H1 (cell line): ENCODE measurements around the gene MRPL22. TPM values are rescaled to one million over a fixed set of nuclear protein-coding genes. Genes with fewer than 3 reads are reported as not detected.

Source experiments
- CTCF ChIA-PET: fragments of 300-600 bp; sonication (Branson Sonifier 250); formaldehyde crosslinking; loops from one replicate; lab custom pipeline; 2021; ENCODE audit not compliant: partially characterized antibody; lab: Charles Lee
- POLR2A ChIA-PET: fragments of 300-600 bp; sonication (Branson Sonifier 250); formaldehyde crosslinking; loops from one replicate; lab custom pipeline; 2021; ENCODE audit warnings: inconsistent platforms; ENCODE audit not compliant: partially characterized antibody; lab: Charles Lee
- DNase-seq, 2 experiments: peaks; one replicate each; pipeline versions ENCODE4 v3.0.0 to v3.0.0-alpha.2; 2010 to 2022; ENCODE audit warnings: low spot score in 2 of 2, low read depth in 1 of 2, mixed read lengths in 1 of 2
- FAIRE-seq: peaks from 2 replicates; lab custom pipeline; 2011; peaks lifted over from hg19 to GRCh38; lab: Jason Lieb, UNC
- H2AFZ ChIP-seq: 2 replicates; pipeline ENCODE4 v1.8.1; 2012; ENCODE audit warnings: low read length, inconsistent platforms
- H2AK5ac ChIP-seq: 2 replicates; pipeline ENCODE4 v1.6.1; 2013; ENCODE audit warnings: low read depth, low read length
- H2BK120ac ChIP-seq: replicated peaks from 2 replicates; pipeline ENCODE3; 2013; ENCODE audit warnings: low read depth, low read length, inconsistent platforms
- H2BK12ac ChIP-seq: 2 replicates; pipeline ENCODE4 v1.6.1; 2013; ENCODE audit warnings: low read depth, low read length
- H2BK15ac ChIP-seq: 2 replicates; pipeline ENCODE4 v1.6.1; 2013; ENCODE audit warnings: low read length
- H2BK20ac ChIP-seq: 2 replicates; pipeline ENCODE4 v1.6.1; 2013; ENCODE audit warnings: low read length
- H2BK5ac ChIP-seq: 2 replicates; pipeline ENCODE4 v1.6.1; 2013; ENCODE audit warnings: low read depth, low read length
- H3K14ac ChIP-seq: 2 replicates; pipeline ENCODE4 v1.6.1; 2013; ENCODE audit warnings: inconsistent platforms; ENCODE audit not compliant: insufficient read length
- H3K18ac ChIP-seq: 2 replicates; pipeline ENCODE4 v1.6.1; 2013; ENCODE audit warnings: low read length; ENCODE audit errors: extremely low read depth
- H3K23ac ChIP-seq: 2 replicates; pipeline ENCODE4 v1.6.1; 2013; ENCODE audit warnings: inconsistent platforms; ENCODE audit not compliant: insufficient read length
- H3K23me2 ChIP-seq: 2 replicates; pipeline ENCODE4 v1.6.1; 2013; ENCODE audit warnings: low read depth, low read length
- H3K27ac ChIP-seq: 2 replicates; pipeline ENCODE4 v1.6.1; 2011; ENCODE audit warnings: low read depth, low read length, inconsistent platforms
- H3K27me3 ChIP-seq, 4 experiments: replicated peaks in 1 of 4; 1 replicate in 1 of 4; 2 replicates in 3 of 4; pipeline versions ENCODE4 v1.6.1 to v1.8.1; 2011 to 2013; ENCODE audit warnings: low read length in 3 of 4, mild to moderate bottlenecking in 3 of 4, inconsistent platforms in 2 of 4, mixed read lengths in 2 of 4, moderate library complexity in 1 of 4; ENCODE audit not compliant: control insufficient read depth in 3 of 4, insufficient read depth in 3 of 4; ENCODE audit errors: extremely low read depth in 1 of 4
- H3K36me3 ChIP-seq, 4 experiments: 2 replicates each; pipeline versions ENCODE4 v1.6.1 to v1.8.1; 2011 to 2013; ENCODE audit warnings: mild to moderate bottlenecking in 4 of 4, low read length in 3 of 4, moderate library complexity in 2 of 4, control low read depth in 1 of 4, inconsistent platforms in 1 of 4; ENCODE audit not compliant: insufficient read depth in 4 of 4, control insufficient read depth in 2 of 4
- H3K4ac ChIP-seq: replicated peaks from 2 replicates; pipeline ENCODE3; 2013; ENCODE audit warnings: low read length, low read depth, mixed read lengths, inconsistent platforms; ENCODE audit not compliant: insufficient read length
- H3K4me1 ChIP-seq, 4 experiments: replicated peaks in 1 of 4; 1 replicate in 1 of 4; 2 replicates in 3 of 4; pipeline versions ENCODE4 v1.6.1 to v1.8.1; 2011 to 2013; ENCODE audit warnings: low read length in 3 of 4, inconsistent platforms in 2 of 4, mixed read lengths in 1 of 4; ENCODE audit not compliant: insufficient read depth in 4 of 4, control insufficient read depth in 3 of 4
- H3K4me2 ChIP-seq, 2 experiments: 2 replicates each; pipeline versions ENCODE4 v1.6.1 to v1.8.1; 2011 to 2013; ENCODE audit warnings: low read depth in 2 of 2, low read length in 2 of 2, control low read depth in 1 of 2, inconsistent platforms in 1 of 2, mild to moderate bottlenecking in 1 of 2; ENCODE audit not compliant: insufficient read depth in 1 of 2
- H3K4me3 ChIP-seq, 4 experiments: fragments of 200-600, 300-600 bp in 1 of 4; sonication (generic), shearing (Covaris generic), sonication (Bioruptor Twin) in 1 of 4; 2 replicates each; pipeline versions ENCODE4 v1.5.1 to v1.8.1; 2011 to 2016; ENCODE audit warnings: low read length in 4 of 4, low read depth in 3 of 4, control low read depth in 2 of 4, inconsistent platforms in 2 of 4, mild to moderate bottlenecking in 2 of 4, mixed read lengths in 1 of 4, moderate library complexity in 1 of 4; ENCODE audit not compliant: insufficient read depth in 2 of 4; ENCODE audit errors: extremely low read depth in 1 of 4
- H3K56ac ChIP-seq: replicated peaks from 2 replicates; pipeline ENCODE3; 2013; ENCODE audit warnings: low read depth, mild to moderate bottlenecking, mixed read lengths, low read length, inconsistent platforms; ENCODE audit not compliant: insufficient read length
- H3K79me1 ChIP-seq: 2 replicates; pipeline ENCODE4 v1.6.1; 2013; ENCODE audit warnings: low read depth, low read length, control low read depth
- H3K79me2 ChIP-seq, 2 experiments: 2 replicates each; pipeline versions ENCODE4 v1.6.1 to v1.8.1; 2012 to 2013; ENCODE audit warnings: low read length in 2 of 2, mild to moderate bottlenecking in 2 of 2, inconsistent platforms in 1 of 2; ENCODE audit not compliant: insufficient read depth in 2 of 2, control insufficient read depth in 1 of 2
- H3K9ac ChIP-seq, 4 experiments: replicated peaks in 1 of 4; 1 replicate in 1 of 4; 2 replicates in 3 of 4; pipeline versions ENCODE4 v1.6.1 to v1.8.1; 2011 to 2013; ENCODE audit warnings: low read depth in 3 of 4, low read length in 3 of 4, control low read depth in 2 of 4, mild to moderate bottlenecking in 2 of 4, moderate library complexity in 2 of 4, inconsistent platforms in 1 of 4; ENCODE audit errors: extremely low read depth in 1 of 4
- H3K9me3 ChIP-seq, 2 experiments: 2 replicates each; pipeline versions ENCODE4 v1.6.1 to v1.8.1; 2012 to 2013; ENCODE audit warnings: mild to moderate bottlenecking in 2 of 2, moderate library complexity in 2 of 2, control low read depth in 1 of 2, inconsistent platforms in 1 of 2, low read depth in 1 of 2, low read length in 1 of 2, mixed read lengths in 1 of 2; ENCODE audit not compliant: insufficient read depth in 2 of 2
- H4K20me1 ChIP-seq, 2 experiments: replicated peaks in 1 of 2; 2 replicates each; pipeline versions ENCODE3 to v1.8.1; 2011 to 2013; ENCODE audit warnings: inconsistent platforms in 2 of 2, low read length in 2 of 2, mild to moderate bottlenecking in 1 of 2; ENCODE audit not compliant: insufficient read depth in 2 of 2, control insufficient read depth in 1 of 2
- H4K5ac ChIP-seq: 2 replicates; pipeline ENCODE4 v1.6.1; 2013; ENCODE audit warnings: low read length, low read depth, mixed read lengths, inconsistent platforms; ENCODE audit not compliant: insufficient read length
- H4K8ac ChIP-seq: 2 replicates; pipeline ENCODE4 v1.8.0; 2013; ENCODE audit warnings: mild to moderate bottlenecking, moderate library complexity, low read length, inconsistent platforms; ENCODE audit not compliant: insufficient read depth; ENCODE audit errors: extremely low read depth
- H4K91ac ChIP-seq: replicated peaks from 2 replicates; pipeline ENCODE3; 2013; ENCODE audit warnings: low read length, mixed read lengths, inconsistent platforms; ENCODE audit not compliant: insufficient read length
- ASH2L ChIP-seq: fragments of 200-600, 300-600 bp; sonication (generic); IDR thresholded peaks from one replicate; pipeline ENCODE4 v1.7.1; 2017; ENCODE audit warnings: low read length
- BCL11A ChIP-seq, 2 experiments: IDR thresholded peaks; one replicate each; pipeline ENCODE4 v1.6.1; 2011; ENCODE audit warnings: low read depth in 2 of 2, low read length in 2 of 2, mild to moderate bottlenecking in 2 of 2
- CREB1 ChIP-seq: IDR thresholded peaks from 2 replicates; pipeline ENCODE4 v1.6.1; 2012; ENCODE audit warnings: inconsistent platforms
- E2F6 ChIP-seq: IDR thresholded peaks from 2 replicates; pipeline ENCODE4 v1.6.1; 2012; ENCODE audit warnings: inconsistent platforms
- GTF2F1 ChIP-seq: IDR thresholded peaks from 2 replicates; pipeline ENCODE4 v1.6.1; 2012; ENCODE audit warnings: low read depth, low read length, improper control_type of control experiment, borderline replicate concordance
- HDAC6 ChIP-seq: IDR thresholded peaks from one replicate; pipeline ENCODE4 v1.7.1; 2012; ENCODE audit warnings: low read depth, mild to moderate bottlenecking, inconsistent platforms, low read length, moderate library complexity
- POLR2A ChIP-seq, 2 experiments: IDR thresholded peaks; 1 replicate in 1 of 2; 2 replicates in 1 of 2; pipeline ENCODE4 v1.6.1; 2011; ENCODE audit warnings: low read depth in 2 of 2, low read length in 2 of 2, mild to moderate bottlenecking in 2 of 2; ENCODE audit errors: control extremely low read depth in 1 of 2
- POU5F1 ChIP-seq: IDR thresholded peaks from 2 replicates; pipeline ENCODE4 v1.6.1; 2011; ENCODE audit warnings: low read depth, mild to moderate bottlenecking, low read length, moderate library complexity
- RBBP5 ChIP-seq: IDR thresholded peaks from 2 replicates; pipeline ENCODE4 v1.7.1; 2012; ENCODE audit warnings: low read depth, mild to moderate bottlenecking, inconsistent platforms, low read length, moderate library complexity, borderline replicate concordance
- SP1 ChIP-seq: IDR thresholded peaks from 2 replicates; pipeline ENCODE4 v1.6.1; 2011; ENCODE audit warnings: low read depth, low read length
- TAF1 ChIP-seq: IDR thresholded peaks from 2 replicates; pipeline ENCODE4 v1.6.1; 2011; ENCODE audit warnings: mild to moderate bottlenecking, low read depth, low read length
- TCF12 ChIP-seq: IDR thresholded peaks from 2 replicates; pipeline ENCODE4 v1.6.1; 2011; ENCODE audit warnings: low read depth, mild to moderate bottlenecking, low read length
- WGBS, 2 experiments: shearing (Covaris generic) in 1 of 2; methylation state at CpG; one replicate each; pipeline versions ENCODE4 v1.1.6 to v1.1.7; 2013 to 2015; ENCODE audit warnings: low lambda C conversion rate in 2 of 2, mixed read lengths in 2 of 2, inconsistent platforms in 1 of 2, low coverage in 1 of 2, missing lambda C conversion rate in 1 of 2; ENCODE audit not compliant: insufficient replicate concordance in 2 of 2, insufficient coverage in 1 of 2, insufficient read length in 1 of 2; ENCODE audit errors: extremely low coverage in 1 of 2, missing lambda C conversion rate in 1 of 2; 5-methylcytosine and 5-hydroxymethylcytosine counted together
- polyA plus RNA-seq, 7 experiments: library from polyadenylated mRNA; depleted of rRNA in 3 of 7; stranded (reverse) in 5 of 7; unstranded in 2 of 7; fragments of >200 nt in 5 of 7; fragments of 200-250 nt in 2 of 7; gene quantifications; 1 replicate in 5 of 7; 2 replicates in 1 of 7; 4 replicates in 1 of 7; pipeline versions ENCODE4 v1.2.1 to v1.2.3, GENCODE V29; 2011 to 2013; ENCODE audit warnings: missing spikeins in 2 of 7, mixed read lengths in 2 of 7
- total RNA-seq: library from RNA; stranded (reverse); fragmentation: NEBNext Ultra II Directional; extraction: Animal tissue kit (Norgen Biotek cat#: 25700); gene quantifications from 2 replicates; pipeline ENCODE4 v1.2.1, GENCODE V29; 2021
- TF ChIP-seq, protein P1 (sequence below): IDR thresholded peaks from 2 replicates; pipeline ENCODE4 v1.6.1; 2012; ENCODE audit warnings: inconsistent platforms
- TF ChIP-seq, protein P2 (sequence below): IDR thresholded peaks from 2 replicates; pipeline ENCODE4 v1.6.1; 2011; ENCODE audit warnings: low read length, improper control_type of control experiment

Gene MRPL22
- total and polyA plus RNA-seq, 2 of the 8 experiments (the other 6 are each of a cell fraction or from before 2014, with no cell fraction given) = 46.8 to 65.6 TPM

GRCh38 chr5:155001523-155001922, 60.6 kb downstream of the MRPL22 start:
- H2AFZ ChIP-seq = no peak overlapping the region
- H4K5ac ChIP-seq = no peak overlapping the region
- H3K23ac ChIP-seq = no peak overlapping the region
- H4K8ac ChIP-seq = no peak overlapping the region
- no peak overlapping the region for H3K18ac ChIP-seq
- H2BK12ac ChIP-seq = no peak overlapping the region
- H3K27ac ChIP-seq = no peak overlapping the region
- H2AK5ac ChIP-seq = no peak overlapping the region; the same call in 1 of the 2 replicates
- no peak overlapping the region for H2BK5ac ChIP-seq
- no peak overlapping the region for H3K4me2 ChIP-seq
- H3K14ac ChIP-seq = no peak overlapping the region
- no peak overlapping the region for H3K4me3 ChIP-seq
- no peak overlapping the region for H3K56ac ChIP-seq
- H3K36me3 ChIP-seq = no peaks in the 10 kb centered on the region
- no peaks in the 10 kb centered on the region for H3K23me2 ChIP-seq
- H2BK15ac ChIP-seq = no peak overlapping the region
- H3K4ac ChIP-seq = no peak overlapping the region
- H4K20me1 ChIP-seq = no peaks in the 10 kb centered on the region
- H3K9me3 ChIP-seq = no peaks in the 10 kb centered on the region
- POLR2A ChIA-PET = no interaction called here
- H3K79me2 ChIP-seq = no peaks in the 10 kb centered on the region
- H2BK120ac ChIP-seq = no peak overlapping the region
- no peak overlapping the region for H2BK20ac ChIP-seq
- FAIRE-seq (no peak), DNase-seq (no peak)
- 83% methylated on average over 4 of the region's 4 CpGs; no CpG with 5 or more reads in 1 of the 2 experiments for WGBS, 2 experiments
- no peak overlapping the region for H4K91ac ChIP-seq
- H3K27me3 ChIP-seq = no peaks in the 10 kb centered on the region
- H3K9ac ChIP-seq = no peak overlapping the region
- peaks cover 0 to 1% (median under 1%) of the 10 kb centered on the region in 4 experiments; a peak in 3 of 7 replicates for H3K4me1 ChIP-seq
- H3K79me1 ChIP-seq = no peaks in the 10 kb centered on the region
- CTCF ChIA-PET = interaction anchor here (0.7 to 25.5 kb wide), 4 partner anchors 12 to 348 kb away, joined by 3 to 471 read pairs (median 23); partner anchors contain the start of gene KIF4B
- TF ChIP-seq, protein P1, sequence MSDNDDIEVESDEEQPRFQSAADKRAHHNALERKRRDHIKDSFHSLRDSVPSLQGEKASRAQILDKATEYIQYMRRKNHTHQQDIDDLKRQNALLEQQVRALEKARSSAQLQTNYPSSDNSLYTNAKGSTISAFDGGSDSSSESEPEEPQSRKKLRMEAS = no peak
- TF ChIP-seq RBBP5 = no peak
- no peak for TF ChIP-seq E2F6
- TF ChIP-seq CREB1 = no peak
- TF ChIP-seq TCF12 = no peak
- TF ChIP-seq ASH2L = no peak
- TF ChIP-seq GTF2F1 = no peak
- no peak for TF ChIP-seq SP1
- TF ChIP-seq POU5F1 = no peak
- TF ChIP-seq HDAC6 = no peak
- TF ChIP-seq, protein P2, sequence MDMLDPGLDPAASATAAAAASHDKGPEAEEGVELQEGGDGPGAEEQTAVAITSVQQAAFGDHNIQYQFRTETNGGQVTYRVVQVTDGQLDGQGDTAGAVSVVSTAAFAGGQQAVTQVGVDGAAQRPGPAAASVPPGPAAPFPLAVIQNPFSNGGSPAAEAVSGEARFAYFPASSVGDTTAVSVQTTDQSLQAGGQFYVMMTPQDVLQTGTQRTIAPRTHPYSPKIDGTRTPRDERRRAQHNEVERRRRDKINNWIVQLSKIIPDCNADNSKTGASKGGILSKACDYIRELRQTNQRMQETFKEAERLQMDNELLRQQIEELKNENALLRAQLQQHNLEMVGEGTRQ = no peak
- TF ChIP-seq POLR2A (IDR thresholded peaks at IDR 0.05; ENCODE audit: control extremely low read depth in 1 of 2, low read depth in 2 of 2, low read length in 2 of 2) = no peak
- TF ChIP-seq TAF1 = no peak
- TF ChIP-seq BCL11A (IDR thresholded peaks at IDR 0.05; ENCODE audit: low read depth in 2 of 2, low read length in 2 of 2) = no peak
